ENCODE measurements around the gene ZBTB9.

DNA sequence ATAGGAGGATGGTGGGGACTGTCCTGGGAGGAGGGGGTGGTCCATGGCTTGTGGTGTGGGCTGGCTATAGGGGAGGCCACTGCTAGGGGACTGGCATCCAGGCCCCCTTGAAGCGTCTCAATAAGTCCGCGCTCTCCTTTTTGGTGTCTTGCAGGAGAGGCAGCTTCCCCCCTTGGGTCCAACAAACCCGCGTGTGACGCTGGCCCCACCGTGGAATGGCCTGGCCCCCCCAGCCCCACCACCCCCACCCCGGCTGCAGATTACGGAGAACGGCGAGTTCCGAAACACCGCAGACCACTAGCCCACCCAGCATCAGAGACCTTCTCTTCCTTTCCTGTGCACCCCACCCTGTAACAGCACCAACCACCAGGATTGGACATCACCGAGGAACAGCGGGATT, 2.8 kb upstream of the ZBTB9 start:
- TF ChIP-seq HNF4A (conservative IDR thresholded peaks at IDR 0.05) (no peak), JUND (IDR thresholded peaks at IDR 0.05) (no peak), SP1 (IDR thresholded peaks at IDR 0.05) (no peak), RAD21 (IDR thresholded peaks at IDR 0.05) (no peak), EGR1 (IDR thresholded peaks at IDR 0.05; ENCODE audit: low read depth in 2 of 2) (no peak), HNF4G (IDR thresholded peaks at IDR 0.05) (no peak), REST (IDR thresholded peaks at IDR 0.05) (no peak), ATF3 (IDR thresholded peaks at IDR 0.05) (no peak)
- TF ChIP-seq, protein P1, sequence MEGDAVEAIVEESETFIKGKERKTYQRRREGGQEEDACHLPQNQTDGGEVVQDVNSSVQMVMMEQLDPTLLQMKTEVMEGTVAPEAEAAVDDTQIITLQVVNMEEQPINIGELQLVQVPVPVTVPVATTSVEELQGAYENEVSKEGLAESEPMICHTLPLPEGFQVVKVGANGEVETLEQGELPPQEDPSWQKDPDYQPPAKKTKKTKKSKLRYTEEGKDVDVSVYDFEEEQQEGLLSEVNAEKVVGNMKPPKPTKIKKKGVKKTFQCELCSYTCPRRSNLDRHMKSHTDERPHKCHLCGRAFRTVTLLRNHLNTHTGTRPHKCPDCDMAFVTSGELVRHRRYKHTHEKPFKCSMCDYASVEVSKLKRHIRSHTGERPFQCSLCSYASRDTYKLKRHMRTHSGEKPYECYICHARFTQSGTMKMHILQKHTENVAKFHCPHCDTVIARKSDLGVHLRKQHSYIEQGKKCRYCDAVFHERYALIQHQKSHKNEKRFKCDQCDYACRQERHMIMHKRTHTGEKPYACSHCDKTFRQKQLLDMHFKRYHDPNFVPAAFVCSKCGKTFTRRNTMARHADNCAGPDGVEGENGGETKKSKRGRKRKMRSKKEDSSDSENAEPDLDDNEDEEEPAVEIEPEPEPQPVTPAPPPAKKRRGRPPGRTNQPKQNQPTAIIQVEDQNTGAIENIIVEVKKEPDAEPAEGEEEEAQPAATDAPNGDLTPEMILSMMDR (IDR thresholded peaks at IDR 0.05; ENCODE audit: low read depth, low read length, missing input control) = no peak
